DND-41 (cell line): ENCODE data around the gene SDHC.

Source experiments
- ATAC-seq: fragments of 200-7000 bp; cut with Tn5 transposase; 3 replicates; pipeline ENCODE4 v1.9.1; 2021; ENCODE audit warnings: low read depth; ENCODE audit not compliant: insufficient read depth
- DNase-seq: peaks from one replicate; pipeline ENCODE4 v3.0.0-alpha.2; 2020
- H2AFZ ChIP-seq: 2 replicates; pipeline ENCODE4 v1.6.0; 2012; ENCODE audit warnings: low read depth, low read length
- H3K27ac ChIP-seq: 2 replicates; pipeline ENCODE4 v1.5.1; 2012; ENCODE audit warnings: low read length, inconsistent platforms
- H3K27me3 ChIP-seq: fragments of 200-600 bp; sonication (generic); 2 replicates; pipeline ENCODE4 v1.6.0; 2012; ENCODE audit warnings: low read length, mild to moderate bottlenecking, inconsistent platforms; ENCODE audit not compliant: insufficient read depth, poor library complexity
- H3K36me3 ChIP-seq: 2 replicates; pipeline ENCODE4 v1.5.1; 2012; ENCODE audit warnings: low read length, inconsistent platforms; ENCODE audit not compliant: insufficient read depth
- H3K4me1 ChIP-seq: 2 replicates; pipeline ENCODE4 v1.5.1; 2012; ENCODE audit warnings: mild to moderate bottlenecking, low read length; ENCODE audit not compliant: insufficient read depth
- H3K4me2 ChIP-seq: 2 replicates; pipeline ENCODE4 v1.6.0; 2012; ENCODE audit warnings: mild to moderate bottlenecking, moderate library complexity, low read length, inconsistent platforms; ENCODE audit not compliant: insufficient read depth
- H3K4me3 ChIP-seq, 2 experiments: fragments of 200-600 bp in 1 of 2; shearing (Covaris generic) in 1 of 2; 2 replicates each; pipeline ENCODE4 v1.5.1; 2012 to 2016; ENCODE audit warnings: inconsistent platforms in 2 of 2, low read length in 2 of 2, mild to moderate bottlenecking in 2 of 2, low read depth in 1 of 2, moderate library complexity in 1 of 2
- H3K79me2 ChIP-seq: 2 replicates; pipeline ENCODE4 v1.6.0; 2012; ENCODE audit warnings: low read length, inconsistent platforms; ENCODE audit not compliant: insufficient read depth
- H3K9ac ChIP-seq: 2 replicates; pipeline ENCODE4 v1.6.0; 2012; ENCODE audit warnings: low read depth, mild to moderate bottlenecking, inconsistent platforms, low read length, moderate library complexity
- H3K9me3 ChIP-seq: 2 replicates; pipeline ENCODE4 v1.5.1; 2012; ENCODE audit warnings: low read length, moderate library complexity, mild to moderate bottlenecking, inconsistent platforms; ENCODE audit not compliant: insufficient read depth, severe bottlenecking
- H4K20me1 ChIP-seq: 2 replicates; pipeline ENCODE4 v1.6.0; 2012; ENCODE audit warnings: low read length; ENCODE audit not compliant: insufficient read depth
- EZH2 ChIP-seq: IDR thresholded peaks from 3 replicates; pipeline ENCODE4 v1.6.1; 2012; ENCODE audit warnings: borderline replicate concordance, low read depth, mild to moderate bottlenecking, moderate library complexity, low read length, inconsistent platforms; ENCODE audit not compliant: severe bottlenecking
- TF ChIP-seq, protein P1 (sequence below): IDR thresholded peaks from 2 replicates; pipeline ENCODE4 v1.5.1; 2012; ENCODE audit warnings: borderline replicate concordance, low read length, moderate library complexity, mild to moderate bottlenecking; ENCODE audit not compliant: poor library complexity, severe bottlenecking; ENCODE audit errors: extremely low read depth

Gene SDHC

DNA sequence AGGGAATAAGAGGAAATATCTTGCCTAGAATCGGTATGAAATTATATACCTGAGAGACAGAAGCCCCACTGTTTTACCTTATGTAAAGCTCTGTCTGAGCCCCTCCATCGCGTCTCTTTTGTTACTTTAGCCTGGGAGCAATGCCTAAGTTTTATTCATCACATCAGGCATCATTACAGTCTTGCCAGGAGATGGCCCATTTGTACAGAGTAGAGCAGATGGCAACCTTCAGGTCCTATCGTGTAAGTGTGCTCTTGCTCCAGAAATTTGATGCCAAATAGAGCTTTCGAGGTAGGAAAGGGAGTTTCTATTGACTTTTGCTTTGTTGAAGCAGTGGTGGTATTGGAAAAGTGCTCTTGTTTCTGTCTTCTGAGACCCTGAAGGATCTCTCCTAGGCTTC is 28.6 kb downstream of the SDHC start:
- peaks cover 41% of the 10 kb centered on the region for H3K36me3 ChIP-seq
- H3K27me3 ChIP-seq, result no peaks in the 10 kb centered on the region
- no peaks in the 10 kb centered on the region for H3K9me3 ChIP-seq
- H3K27ac ChIP-seq, result no peak overlapping the region
- no peak overlapping the region for H2AFZ ChIP-seq
- no peak overlapping the region for H3K4me3 ChIP-seq
- no peak for TF ChIP-seq EZH2
- TF ChIP-seq, protein P1, sequence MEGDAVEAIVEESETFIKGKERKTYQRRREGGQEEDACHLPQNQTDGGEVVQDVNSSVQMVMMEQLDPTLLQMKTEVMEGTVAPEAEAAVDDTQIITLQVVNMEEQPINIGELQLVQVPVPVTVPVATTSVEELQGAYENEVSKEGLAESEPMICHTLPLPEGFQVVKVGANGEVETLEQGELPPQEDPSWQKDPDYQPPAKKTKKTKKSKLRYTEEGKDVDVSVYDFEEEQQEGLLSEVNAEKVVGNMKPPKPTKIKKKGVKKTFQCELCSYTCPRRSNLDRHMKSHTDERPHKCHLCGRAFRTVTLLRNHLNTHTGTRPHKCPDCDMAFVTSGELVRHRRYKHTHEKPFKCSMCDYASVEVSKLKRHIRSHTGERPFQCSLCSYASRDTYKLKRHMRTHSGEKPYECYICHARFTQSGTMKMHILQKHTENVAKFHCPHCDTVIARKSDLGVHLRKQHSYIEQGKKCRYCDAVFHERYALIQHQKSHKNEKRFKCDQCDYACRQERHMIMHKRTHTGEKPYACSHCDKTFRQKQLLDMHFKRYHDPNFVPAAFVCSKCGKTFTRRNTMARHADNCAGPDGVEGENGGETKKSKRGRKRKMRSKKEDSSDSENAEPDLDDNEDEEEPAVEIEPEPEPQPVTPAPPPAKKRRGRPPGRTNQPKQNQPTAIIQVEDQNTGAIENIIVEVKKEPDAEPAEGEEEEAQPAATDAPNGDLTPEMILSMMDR, result no peak
- ATAC-seq, result no peak
- H4K20me1 ChIP-seq, result no peaks in the 10 kb centered on the region
- H3K9ac ChIP-seq, result no peak overlapping the region
- no peaks in the 10 kb centered on the region for H3K4me1 ChIP-seq
- no peak for DNase-seq
- H3K79me2 ChIP-seq, result no peaks in the 10 kb centered on the region
- H3K4me2 ChIP-seq, result no peak overlapping the region

DNA sequence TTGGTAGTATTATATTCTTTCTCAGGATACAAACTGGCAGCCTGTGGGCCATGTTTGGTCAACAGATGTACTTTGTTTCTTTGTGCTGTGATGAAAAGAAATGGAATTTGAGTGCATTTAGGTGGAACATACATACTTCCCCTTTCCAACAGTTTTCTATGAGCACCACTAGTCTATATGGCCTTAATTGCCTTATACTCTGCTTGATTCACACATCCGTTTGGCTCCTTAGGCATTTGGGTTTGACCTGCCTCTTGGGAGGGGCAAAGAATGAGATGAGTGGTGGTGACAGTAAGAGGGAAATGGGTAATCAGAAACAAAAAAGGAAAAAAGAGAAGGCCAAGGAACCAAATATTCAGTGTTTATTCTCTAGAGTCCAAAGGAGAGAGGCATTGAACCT is 36.5 kb downstream of the SDHC start:
- peaks cover 16% of the 10 kb centered on the region; the same call in 1 of the 2 replicates for H3K36me3 ChIP-seq
- H4K20me1 ChIP-seq, result 0 out of 2 replicates have a peak, but pooled peaks cover 3% of the 10 kb centered on the region
- H2AFZ ChIP-seq, result no peak overlapping the region
- no peak for DNase-seq
- no peak overlapping the region for H3K27ac ChIP-seq
- no peak overlapping the region for H3K4me3 ChIP-seq
- no peak for ATAC-seq
- H3K27me3 ChIP-seq, result no peaks in the 10 kb centered on the region
- no peaks in the 10 kb centered on the region for H3K9me3 ChIP-seq
- H3K79me2 ChIP-seq, result peaks cover 11% of the 10 kb centered on the region; the same call in 1 of the 2 replicates
- H3K4me1 ChIP-seq, result no peaks in the 10 kb centered on the region
- H3K9ac ChIP-seq, result no peak overlapping the region
- no peak overlapping the region for H3K4me2 ChIP-seq
- TF ChIP-seq, protein P1, result no peak
- no peak for TF ChIP-seq EZH2

DNA sequence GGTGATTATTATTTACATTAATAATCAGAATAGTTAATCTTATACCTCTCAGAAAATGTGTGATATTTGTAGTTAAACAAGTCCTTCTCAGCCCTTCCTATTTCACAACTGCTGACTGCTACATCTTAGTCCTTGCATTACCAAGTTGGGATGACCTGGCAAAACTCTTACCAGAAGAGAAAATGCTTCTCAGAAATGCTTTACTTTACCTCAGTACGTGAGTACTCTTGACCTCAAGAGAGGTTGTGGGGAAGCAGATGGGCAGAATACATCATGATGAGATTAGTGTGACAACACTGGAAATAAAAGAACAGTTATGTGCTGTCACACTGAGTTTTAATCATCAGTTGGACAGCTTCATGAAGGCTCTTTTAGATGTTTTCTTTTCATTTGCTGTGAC is 37.3 kb downstream of the SDHC start:
- Histone ChIP-seq H3K9me3 (no peaks in the 10 kb centered on the region), H3K36me3 (peaks cover 21% of the 10 kb centered on the region; the same call in 1 of the 2 replicates), H4K20me1 (0 out of 2 replicates have a peak, but pooled peaks cover 3% of the 10 kb centered on the region), H3K4me3 (no peak overlapping the region), H3K9ac (no peak overlapping the region), H3K27ac (no peak overlapping the region), H3K4me1 (no peaks in the 10 kb centered on the region), H2AFZ (no peak overlapping the region), H3K27me3 (no peaks in the 10 kb centered on the region), H3K4me2 (no peak overlapping the region), H3K79me2 (peaks cover 11% of the 10 kb centered on the region; the same call in 1 of the 2 replicates)
- DNase-seq, result no peak
- ATAC-seq, result no peak
- TF ChIP-seq, protein P1, result no peak
- TF ChIP-seq EZH2, result no peak

DNA sequence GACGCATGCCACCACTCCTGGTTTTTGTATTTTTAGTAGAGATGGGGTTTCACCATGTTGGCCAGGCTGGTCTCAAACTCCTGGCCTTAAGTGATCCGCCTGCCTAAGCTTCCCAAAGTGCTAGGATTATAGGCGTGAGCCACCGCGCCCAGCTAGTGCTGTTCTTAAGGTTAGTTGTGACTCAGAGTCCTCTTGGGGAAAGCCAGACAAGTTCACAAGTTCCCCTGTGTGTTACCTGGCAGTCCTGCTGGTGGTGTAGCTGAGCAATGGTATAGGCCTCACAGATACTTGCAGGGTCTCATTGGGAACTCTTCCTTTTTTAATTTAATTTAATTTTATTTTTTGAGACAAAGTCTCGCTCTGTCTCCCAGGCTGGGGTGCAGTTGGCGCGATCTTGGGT is 42.9 kb downstream of the SDHC start:
- Histone ChIP-seq H3K4me3 (no peak overlapping the region), H3K36me3 (peaks cover 25% of the 10 kb centered on the region), H3K4me2 (no peak overlapping the region), H3K27ac (no peak overlapping the region), H3K79me2 (peaks cover 10% of the 10 kb centered on the region; the same call in 1 of the 2 replicates), H3K9ac (no peak overlapping the region), H2AFZ (no peak overlapping the region), H4K20me1 (no peaks in the 10 kb centered on the region), H3K27me3 (no peaks in the 10 kb centered on the region), H3K9me3 (no peaks in the 10 kb centered on the region), H3K4me1 (no peaks in the 10 kb centered on the region)
- no peak for DNase-seq
- ATAC-seq, result no peak
- TF ChIP-seq, protein P1, result no peak
- TF ChIP-seq EZH2, result no peak
